SIG-M5 treated with dmso at 0.1 percent for 504 hours (cell line): Measurements from ENCODE around the gene CHKA.
A peak's percentile ranks its signal among the peaks of the same experiment; 100 is the strongest.

Source experiments
- DNase-seq: peaks from one replicate; lab custom pipeline; 2025; ENCODE audit not compliant: unreplicated experiment; lab: John Stamatoyannopoulos, UW

Gene CHKA

GRCh38 chr11:68047437-68048290 is 73.5 kb downstream of the CHKA start:
- DNase-seq: no peak

DNA sequence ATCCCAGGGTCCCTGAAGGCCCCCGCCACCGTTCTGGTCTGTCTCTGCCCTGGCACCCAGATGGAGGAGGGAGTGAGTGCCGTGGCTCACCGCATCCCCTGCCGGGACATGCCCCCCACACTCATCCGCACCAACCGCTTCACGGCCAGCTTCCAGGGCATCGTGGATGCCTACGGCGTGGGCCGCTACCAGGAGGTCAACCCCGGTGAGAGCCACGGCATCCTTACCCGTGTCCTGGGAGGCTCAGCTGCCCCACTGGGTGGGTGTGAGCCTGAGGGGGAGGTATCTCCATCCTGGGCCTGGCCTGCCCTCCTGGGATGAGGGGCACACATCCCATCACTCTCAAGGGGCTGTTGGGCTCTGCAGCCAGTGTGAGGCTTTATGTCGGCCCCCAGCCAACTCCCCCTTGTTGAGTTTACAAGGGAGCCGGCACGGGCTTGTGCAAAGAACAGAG is 76.3 kb downstream of the CHKA start:
- DNase-seq: no peak

DNA sequence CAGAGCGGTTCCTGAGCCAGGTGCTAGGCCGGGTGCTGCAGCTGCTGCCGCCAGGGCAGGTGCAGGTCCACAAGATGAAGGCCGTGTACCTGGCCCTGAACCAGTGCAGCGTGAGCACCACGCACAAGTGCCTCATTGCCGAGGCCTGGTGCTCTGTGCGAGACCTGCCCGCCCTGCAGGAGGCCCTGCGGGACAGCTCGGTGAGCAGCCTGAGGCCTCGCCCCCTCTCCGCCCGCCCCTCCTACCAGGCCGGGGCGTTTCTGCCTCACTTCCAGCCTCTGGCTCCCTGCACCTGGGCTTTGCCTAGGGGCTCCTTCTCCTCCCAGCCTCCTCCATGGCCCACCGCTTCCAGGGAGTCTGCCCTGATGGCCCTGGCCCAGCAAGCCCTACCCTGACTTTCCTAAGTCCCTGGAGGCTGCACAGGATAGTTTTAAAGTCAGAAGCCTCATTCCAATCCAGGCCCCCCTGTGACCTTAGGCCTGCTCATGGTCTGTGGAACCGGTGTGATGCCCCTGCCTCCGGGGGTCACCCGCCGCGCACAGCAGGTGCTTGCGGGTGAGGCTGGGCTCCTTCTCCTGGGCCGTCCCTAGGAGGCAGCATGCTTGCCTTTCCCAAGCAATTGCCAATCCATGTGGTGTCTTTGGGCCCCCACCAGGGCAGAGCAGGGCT is 76.9 kb downstream of the CHKA start:
- no peak for DNase-seq

DNA sequence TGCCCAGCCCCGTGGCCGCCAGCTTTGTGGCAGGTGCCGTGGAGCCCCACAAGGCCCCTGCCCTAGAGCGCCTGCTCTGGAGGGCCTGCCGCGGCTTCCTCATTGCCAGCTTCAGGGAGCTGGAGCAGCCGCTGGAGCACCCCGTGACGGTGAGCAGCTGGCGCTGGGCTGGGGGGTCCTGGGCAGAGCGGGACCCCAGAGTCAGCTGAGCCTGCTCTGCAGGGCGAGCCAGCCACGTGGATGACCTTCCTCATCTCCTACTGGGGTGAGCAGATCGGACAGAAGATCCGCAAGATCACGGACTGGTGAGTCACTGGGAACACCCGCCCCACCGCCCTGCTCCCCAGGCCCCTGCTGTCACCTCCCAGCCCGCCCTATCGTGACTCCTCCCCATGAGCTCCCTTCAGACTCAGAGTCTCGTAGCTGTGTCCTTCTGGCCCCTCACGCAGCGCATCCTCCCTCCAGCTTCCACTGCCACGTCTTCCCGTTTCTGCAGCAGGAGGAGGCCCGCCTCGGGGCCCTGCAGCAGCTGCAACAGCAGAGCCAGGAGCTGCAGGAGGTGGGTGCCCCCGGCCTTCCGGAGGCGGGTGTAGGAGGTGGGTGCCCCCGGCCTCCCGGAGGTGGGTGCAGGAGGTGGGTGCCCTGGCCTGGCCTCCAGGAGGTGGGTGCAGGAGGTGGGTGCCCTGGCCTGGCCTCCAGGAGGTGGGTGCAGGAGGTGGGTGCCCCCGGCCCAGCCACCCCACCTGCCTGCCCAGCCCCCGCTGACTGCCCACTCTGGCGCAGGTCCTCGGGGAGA is 77.6 kb downstream of the CHKA start:
- DNase-seq: peak; percentile 92

DNA sequence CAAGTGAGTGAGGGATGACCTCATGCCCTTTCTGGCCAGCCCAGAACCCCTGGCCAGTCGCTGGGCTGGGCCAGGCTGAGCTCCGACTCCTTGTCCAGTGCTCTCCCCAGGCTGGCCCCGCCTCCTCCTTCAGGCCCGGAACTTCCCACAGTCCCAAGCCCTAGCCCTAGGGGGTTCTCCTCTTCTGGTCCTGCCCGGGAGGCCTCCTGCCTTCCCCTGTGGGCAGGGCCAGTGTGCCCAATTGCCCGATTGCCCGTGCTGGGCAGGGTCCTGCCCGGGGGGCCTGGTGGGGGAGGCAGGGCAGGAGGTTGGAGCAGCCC is 78.2 kb downstream of the CHKA start:
- peak; percentile 31 for DNase-seq

GRCh38 chr11:68042219-68043028 is 78.8 kb downstream of the CHKA start:
- DNase-seq: no peak

DNA sequence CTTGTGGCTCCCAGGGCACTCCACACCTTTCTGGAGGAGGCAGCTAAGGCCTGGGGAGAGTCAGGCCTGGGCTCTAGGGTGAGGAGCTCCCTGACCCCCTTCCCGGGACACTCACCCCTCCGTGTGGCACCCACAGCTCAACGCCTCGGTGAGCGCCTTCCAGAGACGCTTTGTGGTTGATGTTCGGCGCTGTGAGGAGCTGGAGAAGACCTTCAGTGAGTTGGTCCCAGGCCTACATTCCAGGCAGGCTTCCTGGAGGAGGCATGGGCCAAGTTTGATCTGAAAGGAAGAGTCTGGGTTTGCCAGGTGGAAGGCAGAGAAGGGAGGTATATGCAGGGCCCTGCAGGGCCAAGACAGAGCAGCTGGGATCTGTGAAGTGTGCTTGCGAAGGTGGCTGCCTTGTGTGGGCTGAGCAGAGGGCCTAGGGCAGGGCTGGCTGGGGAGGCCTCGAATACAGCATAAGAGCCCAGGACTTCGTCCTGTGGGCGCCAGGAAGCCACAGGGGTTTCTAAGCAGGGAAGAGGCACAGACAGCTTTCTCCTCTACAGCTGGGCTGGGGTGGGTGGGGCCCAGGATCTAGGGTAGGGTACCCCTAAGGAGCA is 79.5 kb downstream of the CHKA start:
- no peak for DNase-seq

DNA sequence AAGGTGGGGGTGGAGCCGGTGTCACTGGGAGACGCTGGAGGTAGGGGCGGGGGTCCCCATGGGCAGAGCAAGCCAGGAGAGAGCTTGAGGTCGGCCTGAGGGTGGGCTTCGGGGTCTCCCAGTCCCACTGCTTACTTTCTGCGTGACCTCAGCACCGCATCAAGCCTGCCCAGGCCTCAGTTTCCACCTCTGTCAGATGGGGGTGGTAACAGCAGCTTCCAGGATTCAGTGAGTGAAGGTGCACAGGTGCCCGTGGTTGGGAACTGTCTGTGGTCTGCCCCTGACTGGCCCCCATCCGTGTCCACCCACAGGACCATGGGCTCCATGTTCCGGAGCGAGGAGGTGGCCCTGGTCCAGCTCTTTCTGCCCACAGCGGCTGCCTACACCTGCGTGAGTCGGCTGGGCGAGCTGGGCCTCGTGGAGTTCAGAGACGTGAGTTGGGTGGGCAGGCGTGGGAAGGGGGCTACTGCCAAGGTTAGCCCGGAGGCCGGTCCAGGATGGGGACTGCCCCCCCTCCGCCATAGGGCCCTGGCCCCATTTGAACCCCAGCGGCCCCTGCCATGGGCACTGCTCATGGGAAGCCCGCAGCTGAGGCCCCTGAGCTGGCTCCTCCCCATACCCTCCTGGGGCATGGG is 80.1 kb downstream of the CHKA start:
- DNase-seq: no peak

DNA sequence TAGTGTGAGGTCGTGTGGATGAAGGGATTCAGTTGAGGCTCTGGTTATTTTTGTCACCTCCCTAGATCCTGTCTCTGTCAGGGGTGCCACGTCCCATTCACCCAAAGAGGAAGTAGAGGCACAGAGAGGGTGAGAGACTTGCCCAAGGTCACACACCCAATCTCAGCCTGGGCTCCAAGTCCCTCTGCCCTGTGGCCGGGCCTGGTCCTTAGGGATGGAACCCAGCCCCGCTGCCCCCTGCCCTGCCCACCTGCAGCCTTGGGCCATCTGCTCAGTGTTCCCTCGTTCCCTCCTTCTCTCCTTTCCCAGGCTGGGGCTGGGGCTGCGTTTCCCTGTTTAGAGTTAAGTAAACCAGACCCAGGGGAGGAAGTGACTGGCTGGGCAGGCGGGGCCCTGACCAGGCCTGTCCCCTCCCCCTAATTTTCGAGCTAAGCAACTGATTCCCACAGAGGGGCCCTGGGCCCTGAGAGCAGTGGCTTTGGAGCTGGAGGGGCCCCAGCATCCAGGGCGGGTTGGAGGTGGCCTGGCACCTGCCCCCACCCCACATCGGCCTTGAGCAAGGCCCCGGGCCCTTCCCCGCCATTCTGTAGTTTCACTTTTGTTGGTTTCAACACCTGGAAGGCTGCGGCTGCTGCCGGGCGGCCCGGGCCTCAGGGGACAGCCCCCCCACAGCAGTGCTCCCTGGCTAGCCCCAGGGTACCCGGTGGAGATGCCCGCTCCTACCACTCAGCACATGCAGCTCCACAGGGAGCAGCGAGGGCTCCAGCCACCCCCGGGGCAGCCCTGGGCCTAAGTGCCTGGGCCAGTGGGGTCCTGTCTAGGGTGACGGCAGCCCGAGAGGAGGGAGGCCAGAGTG is 80.9 kb downstream of the CHKA start:
- DNase-seq: peak; percentile 82

GRCh38 chr11:68039526-68040086 is 81.6 kb downstream of the CHKA start:
- DNase-seq: no peak

- peak; percentile 32 for DNase-seq
Observed at GRCh38 chr11:68038718-68039525, 82.3 kb downstream of the CHKA start, which contains the start of gene TCIRG1. Gene TCIRG1 (plus strand): TSS chr11:68039025. CDS start chr11:68041272, 2,247 bp downstream.

GRCh38 chr11:68038226-68038717 is 82.9 kb downstream of the CHKA start:
- no peak for DNase-seq

- no peak for DNase-seq
Observed at GRCh38 chr11:68037411-68038225, 83.6 kb downstream of the CHKA start.

GRCh38 chr11:68036717-68037239 is 84.4 kb downstream of the CHKA start:
- no peak for DNase-seq

DNA sequence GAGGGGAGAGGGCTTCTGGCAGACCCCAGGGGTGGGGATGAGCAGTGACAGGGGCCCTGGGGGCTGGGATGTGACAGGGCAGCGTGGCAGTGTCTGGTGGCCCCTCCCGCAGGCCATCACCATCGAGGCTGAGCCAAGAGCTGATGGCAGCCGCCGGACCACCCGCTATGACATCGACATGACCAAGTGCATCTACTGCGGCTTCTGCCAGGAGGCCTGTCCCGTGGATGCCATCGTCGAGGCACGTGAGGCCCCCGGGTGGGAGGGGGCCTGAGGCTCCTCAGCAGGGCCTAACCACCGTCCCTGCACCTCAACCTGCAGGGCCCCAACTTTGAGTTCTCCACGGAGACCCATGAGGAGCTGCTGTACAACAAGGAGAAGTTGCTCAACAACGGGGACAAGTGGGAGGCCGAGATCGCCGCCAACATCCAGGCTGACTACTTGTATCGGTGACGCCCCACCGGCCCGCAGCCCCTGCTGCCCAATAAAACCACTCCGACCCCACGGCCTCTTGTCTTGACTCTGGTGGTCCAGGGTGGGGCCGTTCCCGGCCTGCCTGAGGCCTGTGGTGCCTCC is 85.0 kb downstream of the CHKA start:
- peak; percentile 14 for DNase-seq

DNA sequence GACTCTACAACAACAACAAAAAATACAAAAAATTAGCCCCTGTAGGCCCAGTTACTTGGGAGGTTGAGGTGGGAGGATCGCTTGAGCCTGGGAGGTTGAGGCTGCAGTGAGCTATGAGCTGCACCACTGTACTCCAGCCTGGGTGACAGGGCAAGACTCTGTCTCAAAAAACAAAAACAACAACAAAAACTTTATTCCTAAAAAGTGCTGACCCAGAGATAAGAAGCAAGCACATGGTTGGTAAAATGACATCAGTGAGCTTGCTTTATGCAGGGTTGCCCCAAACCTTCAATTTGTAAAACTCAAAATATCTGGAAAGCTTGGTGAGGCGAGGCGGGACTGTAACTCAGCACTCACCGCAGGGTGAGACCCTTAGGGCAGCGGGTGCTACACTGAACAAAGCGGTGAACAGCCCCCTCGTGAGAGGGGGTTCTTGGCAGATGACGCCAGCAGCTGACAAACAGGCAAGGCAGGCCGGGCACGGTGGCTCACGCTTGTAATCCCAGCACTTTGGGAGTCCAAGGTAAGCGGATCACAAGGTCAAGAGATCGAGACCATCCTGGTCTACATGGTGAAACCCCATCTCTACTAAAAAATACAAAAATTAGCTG is 85.8 kb downstream of the CHKA start:
- DNase-seq: no peak
